DOHH2 (cell line): ENCODE data around the gene LYPD6B.

Experiments
- H3F3A ChIP-seq: fragments of 200-600 bp; sonication (generic), shearing (Covaris generic); 2 replicates; pipeline ENCODE4 v1.6.0; 2016; ENCODE audit warnings: antibody characterized with exemption, mild to moderate bottlenecking; ENCODE audit not compliant: control insufficient read depth, insufficient read depth
- H3K27ac ChIP-seq: fragments of 200-600 bp; sonication (generic); 2 replicates; pipeline ENCODE4 v1.5.1; 2014; ENCODE audit warnings: low read depth, mild to moderate bottlenecking, low read length, moderate library complexity
- H3K27me3 ChIP-seq: fragments of 200-600 bp; sonication (generic); 2 replicates; pipeline ENCODE4 v1.6.1; 2014; ENCODE audit warnings: mild to moderate bottlenecking, low read length, mixed read lengths; ENCODE audit not compliant: control insufficient read depth
- H3K36me3 ChIP-seq: fragments of 200-600 bp; sonication (generic); 2 replicates; pipeline ENCODE4 v1.6.1; 2014; ENCODE audit warnings: mild to moderate bottlenecking, low read length, moderate library complexity, mixed read lengths; ENCODE audit not compliant: control insufficient read depth
- H3K4me1 ChIP-seq: fragments of 200-600 bp; sonication (generic); 2 replicates; pipeline ENCODE4 v1.6.1; 2014; ENCODE audit warnings: mild to moderate bottlenecking, low read length, mixed read lengths; ENCODE audit not compliant: control insufficient read depth
- H3K4me2 ChIP-seq: fragments of 200-600 bp; sonication (generic); 2 replicates; pipeline ENCODE4 v1.6.0; 2014; ENCODE audit warnings: mild to moderate bottlenecking, low read length, moderate library complexity
- H3K4me3 ChIP-seq: fragments of 200-600 bp; sonication (generic); 2 replicates; pipeline ENCODE4 v1.5.1; 2014; ENCODE audit warnings: mild to moderate bottlenecking, low read length, mixed read lengths
- H3K79me2 ChIP-seq: fragments of 200-600 bp; sonication (generic); 2 replicates; pipeline ENCODE4 v1.6.1; 2014; ENCODE audit warnings: mild to moderate bottlenecking, low read length, mixed read lengths; ENCODE audit not compliant: control insufficient read depth
- H3K9me2 ChIP-seq: fragments of 200-600 bp; sonication (generic); replicated peaks from 2 replicates; pipeline ENCODE4 v1.6.1; 2014; ENCODE audit warnings: mild to moderate bottlenecking, low read length, mixed read lengths; ENCODE audit not compliant: control insufficient read depth
- H3K9me3 ChIP-seq: fragments of 200-600 bp; sonication (generic); 2 replicates; pipeline ENCODE4 v1.6.1; 2014; ENCODE audit warnings: antibody characterized with exemption, low read length, mixed read lengths; ENCODE audit not compliant: control insufficient read depth, insufficient read depth
- H4K20me1 ChIP-seq: fragments of 200-600 bp; sonication (generic); 2 replicates; pipeline ENCODE4 v1.6.0; 2014; ENCODE audit warnings: low read depth, mild to moderate bottlenecking, antibody characterized with exemption, low read length, moderate library complexity; ENCODE audit not compliant: control insufficient read depth, insufficient read depth
- EZH2phosphoT487 ChIP-seq: fragments of 200-600 bp; sonication (generic); IDR thresholded peaks from 2 replicates; pipeline ENCODE4 v1.6.1; 2017; ENCODE audit warnings: borderline replicate concordance, mild to moderate bottlenecking, antibody characterized with exemption, low read length, moderate library complexity, mixed read lengths
- TF ChIP-seq, protein P1 (sequence below): fragments of 200-600 bp; sonication (generic); IDR thresholded peaks from one replicate; pipeline ENCODE4 v1.5.1; 2014; ENCODE audit warnings: antibody characterized with exemption, mild to moderate bottlenecking, low read depth, low read length; ENCODE audit not compliant: poor library complexity, severe bottlenecking

Gene LYPD6B

DNA sequence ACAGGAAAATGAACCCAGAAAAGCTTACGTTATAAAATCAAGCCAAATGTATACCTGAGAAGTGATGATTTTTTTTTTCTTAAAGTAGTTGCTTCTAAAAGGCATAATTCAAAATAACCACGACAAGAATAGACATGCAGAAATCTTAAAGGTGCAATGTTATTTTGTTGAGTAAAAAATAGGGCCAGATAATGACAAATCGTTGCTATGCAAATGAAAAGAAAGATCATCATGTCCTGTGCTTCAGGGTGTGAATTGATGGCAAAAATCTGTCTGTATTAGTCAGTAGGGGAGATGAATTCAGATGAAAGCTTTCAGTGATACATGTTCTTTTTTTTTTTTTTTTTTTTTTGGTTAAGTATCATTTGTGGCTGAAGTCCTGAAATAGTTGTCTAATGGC, 24.0 kb downstream of the LYPD6B start:
- Histone ChIP-seq H4K20me1 (no peaks in the 10 kb centered on the region), H3K4me3 (no peak overlapping the region), H3K36me3 (no peaks in the 10 kb centered on the region), H3K4me1 (peaks cover 6% of the 10 kb centered on the region), H3K4me2 (no peak overlapping the region), H3K9me3 (no peaks in the 10 kb centered on the region), H3K79me2 (peaks cover 18% of the 10 kb centered on the region), H3K9me2 (no peaks in the 10 kb centered on the region), H3K27me3 (no peaks in the 10 kb centered on the region), H3F3A (no peaks in the 10 kb centered on the region), H3K27ac (no peak overlapping the region)
- TF ChIP-seq EZH2phosphoT487: no peak
- TF ChIP-seq, protein P1, sequence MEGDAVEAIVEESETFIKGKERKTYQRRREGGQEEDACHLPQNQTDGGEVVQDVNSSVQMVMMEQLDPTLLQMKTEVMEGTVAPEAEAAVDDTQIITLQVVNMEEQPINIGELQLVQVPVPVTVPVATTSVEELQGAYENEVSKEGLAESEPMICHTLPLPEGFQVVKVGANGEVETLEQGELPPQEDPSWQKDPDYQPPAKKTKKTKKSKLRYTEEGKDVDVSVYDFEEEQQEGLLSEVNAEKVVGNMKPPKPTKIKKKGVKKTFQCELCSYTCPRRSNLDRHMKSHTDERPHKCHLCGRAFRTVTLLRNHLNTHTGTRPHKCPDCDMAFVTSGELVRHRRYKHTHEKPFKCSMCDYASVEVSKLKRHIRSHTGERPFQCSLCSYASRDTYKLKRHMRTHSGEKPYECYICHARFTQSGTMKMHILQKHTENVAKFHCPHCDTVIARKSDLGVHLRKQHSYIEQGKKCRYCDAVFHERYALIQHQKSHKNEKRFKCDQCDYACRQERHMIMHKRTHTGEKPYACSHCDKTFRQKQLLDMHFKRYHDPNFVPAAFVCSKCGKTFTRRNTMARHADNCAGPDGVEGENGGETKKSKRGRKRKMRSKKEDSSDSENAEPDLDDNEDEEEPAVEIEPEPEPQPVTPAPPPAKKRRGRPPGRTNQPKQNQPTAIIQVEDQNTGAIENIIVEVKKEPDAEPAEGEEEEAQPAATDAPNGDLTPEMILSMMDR: no peak

DNA sequence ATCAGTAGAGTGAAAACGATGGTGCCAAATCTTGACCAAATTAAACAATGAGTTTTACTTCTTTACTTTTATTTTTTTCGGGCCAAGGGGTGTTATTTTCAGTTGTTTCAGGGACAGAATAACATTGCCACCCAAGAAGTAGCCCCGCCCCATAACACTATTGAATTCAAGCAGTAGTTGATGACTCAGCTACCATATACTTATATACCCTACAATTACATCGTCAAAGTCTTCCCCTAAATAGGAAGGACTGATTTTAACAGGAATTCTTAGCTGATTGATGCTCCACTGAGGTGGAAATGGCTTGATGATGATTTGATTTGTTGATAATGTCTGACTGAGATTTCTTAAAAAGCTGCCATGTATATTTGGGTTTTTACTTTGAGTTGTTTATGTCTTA, 24.7 kb downstream of the LYPD6B start:
- no peaks in the 10 kb centered on the region for H3K27me3 ChIP-seq

DNA sequence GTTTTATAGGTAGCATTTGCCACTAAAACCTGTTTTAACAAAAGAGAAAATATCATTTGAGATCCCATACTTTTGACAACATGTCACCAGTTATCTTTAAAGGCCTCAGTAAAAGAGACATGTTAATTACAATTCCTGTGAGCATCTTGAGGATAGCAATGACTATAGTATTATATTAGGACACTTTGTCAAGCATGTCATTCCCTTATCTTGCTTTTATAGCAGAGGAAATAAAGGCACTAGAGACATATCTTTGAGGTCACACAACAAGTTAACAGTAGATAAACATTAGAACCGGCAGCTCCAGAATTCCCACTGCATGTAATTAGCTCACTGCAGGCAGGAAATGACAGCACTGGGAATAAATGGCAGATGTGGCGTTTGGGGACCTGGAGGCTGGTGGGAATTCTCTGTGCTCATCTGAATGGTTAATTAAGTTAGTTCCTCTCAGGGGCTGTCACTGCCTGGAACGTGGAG, 25.9 kb downstream of the LYPD6B start:
- H3K4me2 ChIP-seq: no peak overlapping the region
- peaks cover 6% of the 10 kb centered on the region for H3K4me1 ChIP-seq

More for the DNA sequence above, 24.7 kb downstream of the LYPD6B start:
- H3K9me3 ChIP-seq: no peaks in the 10 kb centered on the region
- H3K4me1 ChIP-seq: peaks cover 6% of the 10 kb centered on the region
- no peak overlapping the region for H3K27ac ChIP-seq
- no peaks in the 10 kb centered on the region for H3F3A ChIP-seq
- H3K79me2 ChIP-seq: peaks cover 23% of the 10 kb centered on the region
- H3K9me2 ChIP-seq: no peaks in the 10 kb centered on the region
- TF ChIP-seq EZH2phosphoT487: no peak
- TF ChIP-seq, protein P1: no peak
- no peaks in the 10 kb centered on the region for H3K36me3 ChIP-seq
- H4K20me1 ChIP-seq: no peaks in the 10 kb centered on the region
- H3K4me3 ChIP-seq: no peak overlapping the region
- no peak overlapping the region for H3K4me2 ChIP-seq

More for the DNA sequence above, 25.9 kb downstream of the LYPD6B start:
- Histone ChIP-seq H3K79me2 (peaks cover 32% of the 10 kb centered on the region), H3K9me2 (no peaks in the 10 kb centered on the region), H3K9me3 (no peaks in the 10 kb centered on the region), H3F3A (no peaks in the 10 kb centered on the region), H3K27me3 (no peaks in the 10 kb centered on the region), H3K4me3 (no peak overlapping the region), H3K27ac (no peak overlapping the region), H4K20me1 (no peaks in the 10 kb centered on the region), H3K36me3 (no peaks in the 10 kb centered on the region)
- TF ChIP-seq, protein P1: no peak
- no peak for TF ChIP-seq EZH2phosphoT487
